Ovary (tissue), 3 donors: ENCODE measurements around the gene MAGI1.

ENCODE experiments used
- CTCF ChIP-seq, 3 donors: fragments of 450-650 bp in 2 of 3; fragments of 200-600 bp in 1 of 3; IDR thresholded peaks; one replicate each; pipeline versions ENCODE4 v1.5.1 to v1.8.0; 2016 to 2022; ENCODE audit warnings: antibody characterized with exemption in 3 of 3, mild to moderate bottlenecking in 1 of 3
- EP300 ChIP-seq: sonication (generic); formaldehyde crosslinking; IDR thresholded peaks from one replicate; pipeline ENCODE4 v1.6.1; 2017; ENCODE audit warnings: antibody characterized with exemption
- POLR2A ChIP-seq: fragments of 450-650 bp; IDR thresholded peaks from one replicate; pipeline ENCODE4 v1.6.1; 2017; ENCODE audit warnings: antibody characterized with exemption, mild to moderate bottlenecking, moderate library complexity
- donor health status: DM: no; HTN: no; CAD: no.

- TF ChIP-seq CTCF (IDR thresholded peaks at IDR 0.05) (no peak), POLR2A (no peak), EP300 (no peak)
Measured at GRCh38 chr3:65318231-65318630, 720.5 kb downstream of the MAGI1 start.
